ENCODE data around the gene NFE2L1. TPM values are rescaled to one million over a fixed set of nuclear protein-coding genes. Genes with fewer than 3 reads are reported as not detected.

NFE2L1 gene
- total RNA-seq, 1 donor from 2014 or later = 207 TPM

DNA sequence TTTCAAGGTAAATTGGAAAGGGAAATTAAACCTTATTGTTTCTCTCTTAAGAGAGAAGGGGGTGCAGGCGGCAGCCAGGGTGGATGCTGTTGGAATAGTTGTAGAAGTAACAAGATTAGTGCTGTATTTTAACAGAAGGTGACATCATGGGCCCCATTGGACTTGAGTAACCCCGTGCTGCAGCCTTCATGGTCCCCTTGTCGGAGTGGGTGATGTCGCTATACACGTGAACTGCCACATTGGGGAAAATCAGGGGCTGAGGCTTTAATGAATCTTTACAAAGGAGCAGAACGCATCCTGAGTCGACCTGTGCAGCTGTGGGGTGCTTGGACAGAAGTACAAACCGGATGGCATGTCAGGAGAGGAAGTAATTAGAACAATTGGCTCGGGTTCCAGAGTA lies 62.6 kb downstream of the NFE2L1 start:
- no peak for DNase-seq (ENCODE audit: low spot score)

Other genes starting within 250 kb of the NFE2L1 start
- 39.3 TPM for gene OSBPL7, start 226.6 kb upstream of the NFE2L1 start, total RNA-seq
- 38.9 TPM for gene MRPL10, start 216.8 kb upstream of the NFE2L1 start, total RNA-seq
- gene LRRC46, start 216.7 kb upstream of the NFE2L1 start, total RNA-seq = 1.1 TPM
- 35.4 TPM for gene SCRN2, start 207.1 kb upstream of the NFE2L1 start, total RNA-seq
- 0.14 TPM for gene SP6, start 197.2 kb upstream of the NFE2L1 start, total RNA-seq
- gene SP2, start 152.1 kb upstream of the NFE2L1 start, total RNA-seq = 17.4 TPM
- 43.2 TPM for gene PNPO, start 106.8 kb upstream of the NFE2L1 start, total RNA-seq
- gene PRR15L, start 90.5 kb upstream of the NFE2L1 start, total RNA-seq = 109 TPM
- gene CDK5RAP3, start 77.2 kb upstream of the NFE2L1 start, total RNA-seq = 194 TPM
- gene COPZ2, start 10.6 kb upstream of the NFE2L1 start, total RNA-seq = 39.3 TPM
- gene CBX1, start 53.1 kb downstream of the NFE2L1 start, total RNA-seq = 41.9 TPM
- 21.8 TPM for gene SNX11, start 59.4 kb downstream of the NFE2L1 start, total RNA-seq

Data from mucosa of gallbladder (tissue), 1 donor.